Measurements from ENCODE around the gene PTPN11.
"Not testable (repeated sequence)": the region's sequence is repeated elsewhere in the genome, so short reads cannot be mapped to it uniquely, and the experiment has no call there.

The PTPN11 gene

GRCh38 chr12:112518365-112518735, 99.6 kb downstream of the PTPN11 start:
- no peak for FAIRE-seq

- not testable (repeated sequence) for FAIRE-seq
These were observed 101.1 kb downstream of the PTPN11 start for GRCh38 chr12:112519841-112520340.

GRCh38 chr12:112523856-112524255, 105.1 kb downstream of the PTPN11 start:
- no peak for FAIRE-seq

- FAIRE-seq: no peak
These were observed 105.5 kb downstream of the PTPN11 start for GRCh38 chr12:112524269-112524668.

GRCh38 chr12:112524676-112525425, 106.1 kb downstream of the PTPN11 start:
- FAIRE-seq: no peak

GRCh38 chr12:112525426-112525809, 106.7 kb downstream of the PTPN11 start:
- no peak for FAIRE-seq

- no peak for FAIRE-seq
These were observed 108.3 kb downstream of the PTPN11 start for GRCh38 chr12:112527082-112527481.

- no peak for FAIRE-seq
These were observed 108.8 kb downstream of the PTPN11 start for GRCh38 chr12:112527501-112527900.

- FAIRE-seq: no peak
These were observed 109.8 kb downstream of the PTPN11 start for GRCh38 chr12:112528521-112528920.

- no peak for FAIRE-seq
These were observed 112.2 kb downstream of the PTPN11 start for GRCh38 chr12:112530941-112531340.

- no peak for FAIRE-seq
These were observed 113.4 kb downstream of the PTPN11 start for GRCh38 chr12:112532106-112532505.

GRCh38 chr12:112533528-112533927, 114.8 kb downstream of the PTPN11 start:
- FAIRE-seq: no peak

- no peak for FAIRE-seq
These were observed 116.3 kb downstream of the PTPN11 start for GRCh38 chr12:112535017-112535416.

GRCh38 chr12:112535637-112536366, 117.1 kb downstream of the PTPN11 start:
- FAIRE-seq: no peak

- FAIRE-seq: no peak
These were observed 117.6 kb downstream of the PTPN11 start for GRCh38 chr12:112536367-112536730.

GRCh38 chr12:112537710-112538396, 119.1 kb downstream of the PTPN11 start:
- no peak for FAIRE-seq

- FAIRE-seq: no peak
These were observed 120.0 kb downstream of the PTPN11 start for GRCh38 chr12:112538740-112539139.

- FAIRE-seq: no peak
These were observed 120.5 kb downstream of the PTPN11 start for GRCh38 chr12:112539221-112539620.

- FAIRE-seq: no peak
These were observed 121.3 kb downstream of the PTPN11 start for GRCh38 chr12:112540021-112540420.

GRCh38 chr12:112543751-112544150, 125.0 kb downstream of the PTPN11 start:
- no peak for FAIRE-seq

- no peak for FAIRE-seq
These were observed 127.6 kb downstream of the PTPN11 start for GRCh38 chr12:112546339-112546738.

GRCh38 chr12:112546996-112547395, 128.2 kb downstream of the PTPN11 start:
- FAIRE-seq: no peak

- no peak for FAIRE-seq
These were observed 130.3 kb downstream of the PTPN11 start for GRCh38 chr12:112549031-112549430.

- no peak for FAIRE-seq
These were observed 132.9 kb downstream of the PTPN11 start for GRCh38 chr12:112551681-112552080.
